HEK293 (cell line): ENCODE measurements around the gene TTLL11.

Experiments
- CTCF ChIA-PET: fragments of 350-600 bp; formaldehyde crosslinking; extraction: SDS; loops from one replicate; lab custom pipeline; 2021; ENCODE audit warnings: antibody characterized with exemption; lab: Yijun Ruan, JAX
- POLR2A ChIA-PET: fragments of 300-600 bp; formaldehyde crosslinking; extraction: SDS; loops from one replicate; lab custom pipeline; 2020; ENCODE audit warnings: antibody characterized with exemption, inconsistent platforms; lab: Yijun Ruan, JAX
- H3K27ac ChIP-seq: fragments of 200-500 bp; sonication (Bioruptor generic); 2 replicates; pipeline ENCODE4 v1.5.1; 2014; ENCODE audit warnings: low read depth, low read length, control low read depth, inconsistent platforms; ENCODE audit errors: extremely low read depth
- H3K36me3 ChIP-seq, 2 experiments: fragments of 200-500 bp in 1 of 2; sonication (Bioruptor generic) in 1 of 2; 1 replicate in 1 of 2; 2 replicates in 1 of 2; pipeline ENCODE4 v1.5.1; 2014 to 2017; ENCODE audit warnings: inconsistent platforms in 2 of 2, low read length in 2 of 2; ENCODE audit not compliant: control insufficient read depth in 2 of 2, insufficient read depth in 1 of 2
- H3K4me1 ChIP-seq: fragments of 200-500 bp; sonication (Bioruptor generic); 2 replicates; pipeline ENCODE4 v1.5.1; 2014; ENCODE audit warnings: mild to moderate bottlenecking, low read length, inconsistent platforms; ENCODE audit not compliant: control insufficient read depth, insufficient read depth
- H3K4me3 ChIP-seq: 2 replicates; pipeline ENCODE4 v1.5.1; 2011; ENCODE audit warnings: low read depth, mild to moderate bottlenecking, control low read depth, low read length, moderate library complexity
- H3K9me3 ChIP-seq: fragments of 200-500 bp; sonication (Bioruptor generic); 2 replicates; pipeline ENCODE4 v1.5.1; 2014; ENCODE audit warnings: low read depth, low read length, inconsistent platforms; ENCODE audit not compliant: control insufficient read depth, insufficient read depth
- EGR2 ChIP-seq: fragments of 450-650 bp; formaldehyde crosslinking; IDR thresholded peaks from 2 replicates; pipeline ENCODE4 v1.5.1; 2016; ENCODE audit warnings: low read depth, missing biosample characterization, missing genetic modification characterization
- KLF17 ChIP-seq: fragments of 450-650 bp; formaldehyde crosslinking; IDR thresholded peaks from 2 replicates; pipeline ENCODE4 v1.5.1; 2016; ENCODE audit warnings: missing biosample characterization, missing genetic modification characterization
- KLF8 ChIP-seq: fragments of 450-650 bp; formaldehyde crosslinking; IDR thresholded peaks from 2 replicates; pipeline ENCODE4 v1.5.1; 2016; ENCODE audit warnings: missing biosample characterization, missing genetic modification characterization
- PBX3 ChIP-seq: sonication (generic); formaldehyde crosslinking; IDR thresholded peaks from 2 replicates; pipeline ENCODE4 v1.8.1; 2022; ENCODE audit warnings: mild to moderate bottlenecking, moderate library complexity, missing genetic modification reagents
- REST ChIP-seq: fragments of 450-650 bp; formaldehyde crosslinking; IDR thresholded peaks from 2 replicates; pipeline ENCODE4 v1.5.1; 2016; ENCODE audit warnings: missing biosample characterization, missing genetic modification characterization
- SCRT1 ChIP-seq: fragments of 450-650 bp; formaldehyde crosslinking; IDR thresholded peaks from 2 replicates; pipeline ENCODE4 v1.5.1; 2016; ENCODE audit warnings: missing biosample characterization, missing genetic modification characterization, borderline replicate concordance
- SP2 ChIP-seq: fragments of 450-650 bp; formaldehyde crosslinking; IDR thresholded peaks from 2 replicates; pipeline ENCODE4 v1.5.1; 2016; ENCODE audit warnings: missing biosample characterization, missing genetic modification characterization
- YY1 ChIP-seq: fragments of 450-650 bp; formaldehyde crosslinking; IDR thresholded peaks from 2 replicates; pipeline ENCODE4 v1.5.1; 2018; ENCODE audit warnings: missing biosample characterization, missing genetic modification characterization
- ZBTB26 ChIP-seq: fragments of 450-650 bp; formaldehyde crosslinking; optimal IDR thresholded peaks from 2 replicates; pipeline ENCODE3; 2016; ENCODE audit warnings: missing biosample characterization, mild to moderate bottlenecking, missing genetic modification characterization
- ZBTB44 ChIP-seq: fragments of 450-650 bp; IDR thresholded peaks from 2 replicates; pipeline ENCODE4 v1.5.1; 2018; ENCODE audit warnings: missing biosample characterization, mild to moderate bottlenecking, missing genetic modification characterization
- ZFHX2 ChIP-seq: fragments of 450-650 bp; formaldehyde crosslinking; conservative IDR thresholded peaks from 2 replicates; pipeline ENCODE4 v1.5.1; 2016; ENCODE audit warnings: missing biosample characterization, missing genetic modification characterization
- ZFP41 ChIP-seq: fragments of 450-650 bp; formaldehyde crosslinking; IDR thresholded peaks from 2 replicates; pipeline ENCODE4 v1.5.1; 2016; ENCODE audit warnings: missing biosample characterization, missing genetic modification characterization, borderline replicate concordance
- ZFP69B ChIP-seq: fragments of 450-650 bp; formaldehyde crosslinking; IDR thresholded peaks from 2 replicates; pipeline ENCODE4 v1.5.1; 2016; ENCODE audit warnings: missing biosample characterization, missing genetic modification characterization
- ZNF335 ChIP-seq: fragments of 450-650 bp; formaldehyde crosslinking; conservative IDR thresholded peaks from 2 replicates; pipeline ENCODE4 v1.5.1; 2016; ENCODE audit warnings: missing biosample characterization, missing genetic modification characterization
- ZNF521 ChIP-seq: fragments of 450-650 bp; formaldehyde crosslinking; IDR thresholded peaks from 2 replicates; pipeline ENCODE4 v1.5.1; 2017; ENCODE audit warnings: missing biosample characterization, mild to moderate bottlenecking, missing genetic modification characterization
- ZNF585B ChIP-seq: fragments of 450-650 bp; formaldehyde crosslinking; IDR thresholded peaks from 2 replicates; pipeline ENCODE4 v1.5.1; 2016; ENCODE audit warnings: missing biosample characterization, missing genetic modification characterization
- ZNF629 ChIP-seq: fragments of 450-650 bp; formaldehyde crosslinking; IDR thresholded peaks from 2 replicates; pipeline ENCODE4 v1.5.1; 2017; ENCODE audit warnings: missing biosample characterization, missing genetic modification characterization
- ZNF837 ChIP-seq: fragments of 450-650 bp; formaldehyde crosslinking; IDR thresholded peaks from 2 replicates; pipeline ENCODE4 v1.5.1; 2016; ENCODE audit warnings: missing biosample characterization, missing genetic modification characterization
- ZSCAN30 ChIP-seq: fragments of 450-650 bp; IDR thresholded peaks from 2 replicates; pipeline ENCODE4 v1.5.1; 2018; ENCODE audit warnings: missing biosample characterization, mild to moderate bottlenecking, missing genetic modification characterization, moderate library complexity
- ZXDB ChIP-seq: fragments of 450-650 bp; formaldehyde crosslinking; IDR thresholded peaks from 2 replicates; pipeline ENCODE4 v1.5.1; 2016; ENCODE audit warnings: missing biosample characterization, missing genetic modification characterization
- TF ChIP-seq, protein P1 (sequence below): fragments of 450-650 bp; formaldehyde crosslinking; IDR thresholded peaks from 2 replicates; pipeline ENCODE4 v1.5.1; 2016; ENCODE audit warnings: missing biosample characterization, missing genetic modification characterization
- TF ChIP-seq, protein P2 (sequence below): fragments of 450-650 bp; formaldehyde crosslinking; IDR thresholded peaks from 2 replicates; pipeline ENCODE4 v1.5.1; 2016; ENCODE audit warnings: missing biosample characterization, missing genetic modification characterization
- TF ChIP-seq, protein P3 (sequence below): fragments of 450-650 bp; formaldehyde crosslinking; IDR thresholded peaks from 2 replicates; pipeline ENCODE4 v1.5.1; 2016; ENCODE audit warnings: missing biosample characterization, missing genetic modification characterization

TTLL11 gene

DNA sequence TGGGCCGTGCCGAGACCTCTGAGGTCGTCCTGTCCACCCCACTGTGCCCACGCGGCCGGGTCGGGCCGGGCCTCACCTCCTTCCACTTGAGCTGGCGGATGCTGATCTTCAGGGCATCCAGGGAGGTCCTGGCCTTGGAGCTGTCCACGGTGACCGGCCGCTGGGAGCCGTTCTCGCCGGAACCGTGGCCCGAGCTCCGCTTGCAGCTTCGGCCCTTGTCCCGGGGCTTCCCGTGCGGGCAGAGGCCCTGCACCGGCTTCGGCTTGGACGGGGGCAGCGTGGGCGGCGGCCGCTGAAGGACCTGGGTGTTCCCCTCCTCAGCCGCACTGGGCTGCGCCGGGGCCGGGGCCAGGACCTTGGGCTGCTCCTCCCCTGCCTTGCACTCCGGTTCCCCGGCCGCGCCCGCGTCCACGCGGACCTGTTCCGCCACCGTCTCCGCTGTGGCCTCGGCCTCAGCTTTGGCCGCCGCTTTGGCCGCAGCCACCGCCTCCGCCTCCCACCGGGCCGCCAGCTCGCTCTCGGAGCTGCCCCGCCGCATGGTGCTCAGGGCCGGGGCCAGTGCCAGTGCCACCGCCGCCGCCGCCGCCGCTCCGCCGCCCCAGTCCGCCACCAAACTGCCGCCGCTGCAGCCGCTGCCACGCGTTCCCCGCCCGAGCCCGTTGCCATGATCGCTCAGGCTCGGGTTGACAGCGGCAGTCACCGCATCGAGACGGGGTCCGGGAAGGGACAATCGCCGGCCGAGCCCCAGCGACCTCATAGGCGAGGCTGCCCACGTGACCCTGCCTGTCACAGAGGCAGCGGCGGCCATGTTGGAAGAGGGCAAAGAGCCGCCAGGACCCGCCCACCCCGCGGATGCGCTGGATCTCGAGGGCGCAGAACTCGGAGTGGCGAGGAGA is at the start of gene TTLL11:
Gene TTLL11, minus strand, starts transcription at position 698 of the 896 bp plus-strand sequence. Its CDS starts 160 bp downstream, at position 538.
- POLR2A ChIA-PET: interaction anchor here (0.9 kb wide), 1 partner anchor 735 kb away, joined by 4 read pairs; no protein-coding TSS in a partner anchor
- Histone ChIP-seq H3K4me1 (no peaks in the 10 kb centered on the region), H3K36me3 (no peaks in the 10 kb centered on the region), H3K4me3 (peak within 1 kb of the TSS; percentile 67), H3K27ac (no peak within 1 kb of the TSS), H3K9me3 (no peaks in the 10 kb centered on the region)
- CTCF ChIA-PET: interaction anchor here (0.6 to 8.5 kb wide), 3 partner anchors 29 to 257 kb away, joined by 5 to 371 read pairs (median 5); no protein-coding TSS in a partner anchor
- TF ChIP-seq SP2 (tag by site-specific recombination): peak; percentile 61
- TF ChIP-seq, protein P1, sequence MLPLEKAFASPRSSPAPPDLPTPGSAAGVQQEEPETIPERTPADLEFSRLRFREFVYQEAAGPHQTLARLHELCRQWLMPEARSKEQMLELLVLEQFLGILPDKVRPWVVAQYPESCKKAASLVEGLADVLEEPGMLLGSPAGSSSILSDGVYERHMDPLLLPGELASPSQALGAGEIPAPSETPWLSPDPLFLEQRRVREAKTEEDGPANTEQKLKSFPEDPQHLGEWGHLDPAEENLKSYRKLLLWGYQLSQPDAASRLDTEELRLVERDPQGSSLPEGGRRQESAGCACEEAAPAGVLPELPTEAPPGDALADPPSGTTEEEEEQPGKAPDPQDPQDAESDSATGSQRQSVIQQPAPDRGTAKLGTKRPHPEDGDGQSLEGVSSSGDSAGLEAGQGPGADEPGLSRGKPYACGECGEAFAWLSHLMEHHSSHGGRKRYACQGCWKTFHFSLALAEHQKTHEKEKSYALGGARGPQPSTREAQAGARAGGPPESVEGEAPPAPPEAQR (tag by site-specific recombination): no peak
- peak; percentile 77 for TF ChIP-seq ZFHX2 (tag by site-specific recombination)
- no peak for TF ChIP-seq ZFP41 (tag by site-specific recombination)
- TF ChIP-seq, protein P2, sequence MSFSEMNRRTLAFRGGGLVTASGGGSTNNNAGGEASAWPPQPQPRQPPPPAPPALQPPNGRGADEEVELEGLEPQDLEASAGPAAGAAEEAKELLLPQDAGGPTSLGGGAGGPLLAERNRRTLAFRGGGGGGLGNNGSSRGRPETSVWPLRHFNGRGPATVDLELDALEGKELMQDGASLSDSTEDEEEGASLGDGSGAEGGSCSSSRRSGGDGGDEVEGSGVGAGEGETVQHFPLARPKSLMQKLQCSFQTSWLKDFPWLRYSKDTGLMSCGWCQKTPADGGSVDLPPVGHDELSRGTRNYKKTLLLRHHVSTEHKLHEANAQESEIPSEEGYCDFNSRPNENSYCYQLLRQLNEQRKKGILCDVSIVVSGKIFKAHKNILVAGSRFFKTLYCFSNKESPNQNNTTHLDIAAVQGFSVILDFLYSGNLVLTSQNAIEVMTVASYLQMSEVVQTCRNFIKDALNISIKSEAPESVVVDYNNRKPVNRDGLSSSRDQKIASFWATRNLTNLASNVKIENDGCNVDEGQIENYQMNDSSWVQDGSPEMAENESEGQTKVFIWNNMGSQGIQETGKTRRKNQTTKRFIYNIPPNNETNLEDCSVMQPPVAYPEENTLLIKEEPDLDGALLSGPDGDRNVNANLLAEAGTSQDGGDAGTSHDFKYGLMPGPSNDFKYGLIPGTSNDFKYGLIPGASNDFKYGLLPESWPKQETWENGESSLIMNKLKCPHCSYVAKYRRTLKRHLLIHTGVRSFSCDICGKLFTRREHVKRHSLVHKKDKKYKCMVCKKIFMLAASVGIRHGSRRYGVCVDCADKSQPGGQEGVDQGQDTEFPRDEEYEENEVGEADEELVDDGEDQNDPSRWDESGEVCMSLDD: no peak
- peak; percentile 50; the same call in 1 of the 2 replicates for TF ChIP-seq KLF17 (tag by site-specific recombination)
- peak; percentile 95 for TF ChIP-seq YY1 (tag by site-specific recombination)
- no peak for TF ChIP-seq ZFP69B (tag by site-specific recombination)
- TF ChIP-seq EGR2: peak; percentile 43
- no peak for TF ChIP-seq ZNF837
- peak; percentile 46; the same call in 1 of the 2 replicates for TF ChIP-seq ZNF629 (tag by site-specific recombination)
- TF ChIP-seq ZNF521: no peak
- TF ChIP-seq ZBTB44 (tag by site-specific recombination): no peak
- TF ChIP-seq, protein P3, sequence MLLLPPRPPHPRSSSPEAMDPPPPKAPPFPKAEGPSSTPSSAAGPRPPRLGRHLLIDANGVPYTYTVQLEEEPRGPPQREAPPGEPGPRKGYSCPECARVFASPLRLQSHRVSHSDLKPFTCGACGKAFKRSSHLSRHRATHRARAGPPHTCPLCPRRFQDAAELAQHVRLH: no peak
- no peak for TF ChIP-seq SCRT1 (tag by site-specific recombination)
- peak; percentile 83 for TF ChIP-seq KLF8 (tag by site-specific recombination)
- TF ChIP-seq ZXDB: peak; percentile 60
- TF ChIP-seq PBX3 (CRISPR knock-in tag): peak; percentile 94
- peak; percentile 94 for TF ChIP-seq REST
- TF ChIP-seq ZNF585B (tag by site-specific recombination): no peak
- TF ChIP-seq ZSCAN30: no peak
- peak; percentile 66 for TF ChIP-seq ZBTB26
- peak; percentile 89 for TF ChIP-seq ZNF335 (tag by site-specific recombination)
